ENCODE measurements around the gene UBAC2.
A peak's percentile ranks its signal among the peaks of the same experiment; 100 is the strongest.
"Not testable (repeated sequence)": the region's sequence is repeated elsewhere in the genome, so short reads cannot be mapped to it uniquely, and the experiment has no call there.

The UBAC2 gene

DNA sequence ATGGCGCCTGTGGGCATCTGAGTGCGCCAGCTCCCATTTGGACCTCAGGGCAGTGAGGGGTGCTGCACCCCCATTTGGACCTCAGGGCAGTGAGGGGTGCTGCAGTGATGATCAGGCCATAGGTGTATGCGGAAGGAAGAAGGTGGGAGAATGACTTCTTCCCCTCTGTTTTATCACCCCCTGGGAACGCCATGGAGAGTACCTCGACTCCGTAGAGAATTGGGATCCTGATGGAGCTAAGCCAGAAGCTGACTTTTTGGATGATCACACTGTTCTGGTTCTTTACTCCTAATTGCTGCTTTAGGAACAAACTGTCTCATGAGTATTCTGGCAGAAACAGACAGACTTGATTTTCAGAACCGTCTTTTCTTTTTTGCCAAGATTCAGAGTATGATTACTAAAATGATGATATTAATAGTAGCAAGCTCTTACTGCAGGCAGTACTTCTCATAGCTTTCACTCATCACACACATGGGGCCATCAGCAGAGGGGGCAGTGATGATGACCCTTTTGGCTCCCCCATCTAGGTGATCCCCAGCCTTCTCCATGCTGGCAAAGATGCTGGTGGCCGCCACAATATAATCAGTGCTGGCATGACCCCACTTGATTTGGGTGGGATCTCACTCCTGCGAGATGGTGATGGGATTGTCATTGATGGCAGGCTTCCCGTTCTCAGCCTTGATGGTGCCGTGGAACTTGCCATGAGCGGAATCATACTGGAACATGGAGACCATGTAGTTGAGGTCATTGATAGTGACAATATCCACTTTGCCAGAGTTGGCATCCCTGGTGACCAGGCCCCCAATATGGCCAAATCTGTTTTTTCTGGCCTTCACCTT lies 10.3 kb upstream of the UBAC2 start:
- no peak for DNase-seq

DNA sequence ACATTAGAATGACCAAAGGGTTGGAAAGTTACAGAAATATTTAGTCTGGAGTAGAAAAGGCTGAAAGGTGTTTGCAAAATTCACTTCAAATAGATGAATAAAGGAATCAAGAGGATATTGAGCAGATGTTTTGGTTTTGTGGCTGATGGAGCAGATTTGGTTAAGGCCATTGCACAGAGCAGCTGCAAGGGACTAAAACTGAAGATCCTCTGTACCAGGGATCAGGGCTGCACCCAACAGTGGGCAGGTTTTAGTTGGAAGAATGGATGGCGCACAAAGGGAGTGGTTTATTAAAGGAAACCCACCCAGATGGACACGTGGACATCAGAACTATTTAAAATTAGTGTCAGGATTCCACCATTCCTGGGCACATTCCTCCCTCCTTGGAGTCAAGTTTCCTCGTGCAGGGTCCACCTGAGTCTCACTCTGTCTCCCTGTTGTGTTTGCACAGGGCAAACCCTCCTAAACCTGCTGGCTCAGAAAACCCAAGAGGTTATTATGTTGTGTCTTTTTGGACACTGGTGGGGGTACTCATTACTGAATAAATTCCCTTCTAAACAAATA lies 9.2 kb upstream of the UBAC2 start:
- DNase-seq = no peak

DNA sequence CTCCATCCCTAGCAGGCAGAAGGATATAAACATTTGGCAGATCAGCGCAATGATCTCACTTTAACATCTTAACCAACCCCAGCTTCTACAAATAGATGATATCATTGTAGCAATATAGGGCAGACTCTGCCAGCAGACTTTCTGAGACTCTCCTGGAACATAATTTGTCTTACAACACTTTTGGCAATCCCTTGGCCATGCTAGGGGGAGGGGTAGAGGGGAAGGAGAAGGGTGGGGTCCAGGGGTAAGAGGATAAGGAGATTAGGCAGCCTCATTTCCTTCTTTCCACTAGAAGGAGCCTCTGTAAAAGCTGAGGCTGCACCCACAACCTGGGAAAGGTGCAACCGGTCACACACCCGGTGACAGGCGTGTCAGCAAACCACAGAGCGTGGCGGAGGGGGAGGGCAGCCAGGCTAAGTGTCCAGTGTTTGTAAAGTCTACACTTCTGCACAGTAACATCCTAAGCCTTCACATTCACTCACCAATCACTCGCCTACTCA lies 8.7 kb upstream of the UBAC2 start:
- DNase-seq = no peak

DNA sequence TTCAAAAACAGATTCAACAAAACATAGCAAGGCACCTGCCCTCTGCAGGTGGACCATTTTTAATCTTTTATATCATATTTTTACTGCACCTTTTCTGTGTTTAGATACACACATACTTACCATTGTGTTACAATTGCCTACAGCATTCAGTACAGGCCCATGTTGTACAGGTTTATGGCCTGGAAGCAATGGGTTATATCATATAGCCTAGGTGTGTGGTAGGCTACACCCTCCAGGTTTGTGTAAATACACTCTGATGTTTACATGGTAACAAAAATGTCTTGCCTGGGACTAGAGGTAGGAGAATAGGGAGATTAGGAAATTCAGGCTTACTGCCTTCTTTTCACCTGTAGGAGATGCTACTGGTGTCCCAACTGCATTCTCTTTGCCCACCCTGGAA lies 8.2 kb upstream of the UBAC2 start:
- DNase-seq = no peak

DNA sequence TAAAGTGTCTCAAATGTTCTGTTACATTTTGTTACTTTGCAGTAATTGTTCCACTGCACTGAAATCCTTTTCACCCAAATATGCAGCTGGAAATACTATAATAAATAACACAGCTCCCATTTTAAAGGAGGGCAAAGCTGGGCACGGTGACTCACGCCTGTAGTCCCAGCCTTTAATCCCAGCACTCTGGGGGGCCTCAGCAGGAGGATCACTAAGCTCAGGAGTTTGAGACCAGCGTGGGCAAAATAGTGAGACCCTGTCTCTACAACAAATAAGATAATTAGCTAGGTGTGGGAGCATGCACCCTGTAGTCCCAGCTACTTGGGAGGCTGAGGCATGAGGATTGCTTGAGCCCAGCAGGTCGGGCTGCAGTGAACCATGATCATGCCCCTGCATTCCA lies 7.5 kb upstream of the UBAC2 start:
- DNase-seq = no peak

DNA sequence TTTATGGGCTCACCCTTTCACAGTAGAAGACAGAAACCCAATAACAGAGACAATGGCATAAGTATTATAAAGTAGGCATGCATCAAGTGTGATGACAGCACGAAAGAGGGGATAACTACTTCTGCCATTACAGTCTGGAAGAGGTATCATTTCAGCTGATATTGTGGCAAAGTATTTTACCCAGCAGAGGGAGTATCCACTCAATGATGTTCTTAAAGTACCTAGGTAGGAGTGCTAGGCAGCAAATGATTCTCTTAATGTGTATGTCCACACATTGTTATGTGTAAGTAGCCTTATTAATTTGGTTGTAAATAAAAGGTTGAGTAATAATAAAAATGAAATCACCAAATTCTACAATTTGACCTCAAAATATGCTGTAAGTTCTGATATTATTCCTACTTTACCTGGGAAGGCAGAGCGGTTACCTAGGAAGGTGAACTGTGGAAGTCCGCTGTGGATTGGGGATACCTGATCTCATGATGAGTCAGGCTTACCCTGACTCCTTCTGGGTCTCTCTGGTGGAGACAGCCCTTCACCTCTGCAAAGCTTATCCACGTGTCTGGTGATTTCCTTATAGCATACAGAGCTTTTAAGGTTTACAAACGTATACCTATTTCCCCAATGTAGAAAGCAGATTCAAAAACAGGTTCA lies 4.1 kb upstream of the UBAC2 start:
- no peak for DNase-seq

DNA sequence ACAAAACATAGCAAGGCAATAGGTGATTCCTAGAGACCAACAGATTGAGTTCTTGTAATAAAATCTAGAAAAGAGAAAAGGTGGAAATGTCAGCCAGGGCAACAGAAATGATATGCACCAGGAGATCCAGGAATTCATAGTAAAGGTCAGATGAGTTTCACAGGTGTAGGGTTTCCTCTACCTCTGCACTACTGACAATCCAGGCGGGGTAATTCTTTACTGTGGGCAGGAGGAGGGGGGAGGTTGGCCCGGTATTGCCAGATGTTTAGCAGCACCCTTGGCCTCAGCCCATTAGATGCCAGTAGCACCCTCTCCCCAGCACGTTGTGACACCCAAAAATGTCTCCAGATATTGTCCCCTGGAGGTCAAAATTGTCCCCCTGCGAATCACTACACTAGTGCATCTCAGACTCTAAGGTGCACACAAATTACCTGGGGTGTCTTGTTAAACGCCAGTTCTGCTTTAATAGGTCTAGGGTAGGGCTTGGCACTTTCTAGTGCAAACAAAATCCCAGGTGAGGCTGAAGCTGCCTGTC lies 3.5 kb upstream of the UBAC2 start:
- DNase-seq = no peak

DNA sequence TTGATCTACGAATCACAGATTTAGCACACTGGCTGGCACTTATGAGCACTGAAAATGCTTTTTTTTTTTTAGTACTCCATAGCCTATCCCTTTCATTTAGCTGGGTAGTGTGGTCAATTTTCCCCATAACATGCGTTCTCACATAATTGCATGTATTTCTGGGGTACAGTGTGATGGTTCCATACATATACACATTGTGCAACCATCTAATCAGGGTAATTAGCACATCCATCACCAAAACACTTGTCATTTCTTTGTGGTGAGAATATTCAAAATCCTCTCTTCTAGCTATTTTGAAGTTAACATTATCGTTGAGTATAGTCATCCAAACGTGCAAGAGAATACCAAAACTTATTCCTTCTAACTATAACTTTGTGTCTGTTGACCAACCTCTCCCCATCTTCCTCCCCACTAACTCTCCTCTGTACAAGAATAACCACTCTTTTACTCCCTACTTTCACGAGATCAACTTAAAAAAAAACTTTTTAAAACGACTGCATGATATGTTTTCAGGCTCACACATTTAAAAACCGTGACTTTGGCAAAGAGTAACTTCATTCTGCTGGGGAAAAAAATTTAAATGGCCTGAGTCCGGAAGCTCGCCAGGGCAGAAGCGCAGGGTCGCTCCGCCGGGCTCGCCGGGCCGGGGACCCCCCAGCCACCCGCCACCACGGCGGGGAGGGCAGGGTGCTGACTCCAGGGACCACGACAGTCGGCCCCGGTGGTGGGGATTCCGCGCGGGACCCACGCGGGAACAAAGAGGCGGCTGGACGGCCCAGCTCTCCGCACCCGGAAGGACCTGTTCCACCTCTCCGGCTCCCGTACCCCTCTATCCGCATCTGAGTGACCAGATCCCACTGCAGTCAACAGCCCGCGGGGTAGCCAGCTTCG lies 868 bp upstream of the UBAC2 start:
- no peak for DNase-seq

DNA sequence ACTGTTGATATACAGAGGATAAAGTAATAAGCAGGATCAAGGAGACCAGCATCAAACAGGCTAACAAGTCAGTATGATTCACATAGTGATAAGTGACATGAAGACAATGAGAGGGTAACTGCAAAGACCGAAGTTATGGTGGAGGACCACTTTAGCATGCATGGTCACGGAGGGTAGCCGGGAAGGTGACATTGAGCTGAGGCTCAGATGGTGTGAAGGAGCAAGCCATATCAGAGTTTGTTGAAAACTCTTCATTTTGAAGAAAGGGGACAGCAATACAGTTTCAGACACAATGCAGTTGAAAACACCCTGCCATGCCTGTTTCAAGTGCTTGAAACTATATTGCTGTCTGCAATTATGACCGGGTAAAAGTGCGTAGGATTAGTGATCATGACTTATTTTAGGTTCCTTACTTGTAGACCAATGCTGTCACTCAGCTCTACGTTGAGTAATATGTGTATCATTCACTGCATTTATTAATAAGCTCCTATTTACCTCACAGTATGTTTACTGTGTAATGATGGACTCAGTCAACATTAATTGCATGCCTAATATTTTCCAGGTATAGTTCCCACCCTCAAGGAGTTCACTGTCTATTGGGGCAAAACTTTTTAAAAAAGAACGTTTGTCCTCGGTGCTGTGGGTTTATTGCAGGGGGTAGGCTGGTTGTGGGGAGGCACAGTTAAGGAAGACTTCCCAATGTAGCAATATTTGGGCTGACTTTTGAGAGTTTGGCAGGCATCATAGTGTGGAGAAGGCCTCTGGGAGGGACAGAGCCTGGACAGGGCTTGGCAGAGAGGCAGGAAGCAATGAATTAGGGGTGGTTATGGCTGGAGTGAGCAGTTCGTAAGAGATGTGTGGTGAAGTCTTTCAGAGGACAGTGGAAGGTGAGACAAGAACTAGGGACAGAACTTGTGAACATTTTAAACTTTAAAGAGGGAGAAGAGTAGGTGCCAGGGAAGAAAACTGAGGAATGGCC lies 3.2 kb downstream of the UBAC2 start:
- DNase-seq = no peak

DNA sequence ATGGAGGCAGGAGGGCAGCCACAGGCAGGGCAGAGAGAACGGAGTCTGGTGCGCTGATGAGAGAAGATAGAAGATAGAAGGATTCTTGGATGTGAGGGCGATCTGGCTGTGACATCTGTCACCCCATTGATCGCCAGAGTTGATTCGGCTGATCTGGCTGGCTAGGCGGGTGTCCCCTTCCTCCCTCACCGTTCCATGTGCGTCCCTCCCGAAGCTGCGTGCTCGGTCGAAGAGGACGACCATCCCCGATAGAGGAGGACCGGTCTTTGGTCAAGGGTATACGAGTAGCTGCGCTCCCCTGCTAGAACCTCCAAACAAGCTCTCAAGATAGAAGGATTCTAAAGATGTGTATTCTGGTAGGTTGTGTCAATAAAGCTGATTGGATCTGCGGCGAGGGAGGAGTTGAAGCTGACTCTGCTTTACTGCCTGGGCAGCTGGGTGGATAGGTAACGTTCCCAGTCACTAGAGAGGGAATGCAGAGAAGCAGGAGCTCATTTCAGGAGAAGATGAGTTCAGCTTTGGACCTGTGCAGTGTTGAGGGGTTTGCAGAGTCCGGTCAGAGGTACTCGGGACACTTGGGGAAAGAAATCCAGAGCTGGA lies 5.1 kb downstream of the UBAC2 start:
- no peak for DNase-seq

DNA sequence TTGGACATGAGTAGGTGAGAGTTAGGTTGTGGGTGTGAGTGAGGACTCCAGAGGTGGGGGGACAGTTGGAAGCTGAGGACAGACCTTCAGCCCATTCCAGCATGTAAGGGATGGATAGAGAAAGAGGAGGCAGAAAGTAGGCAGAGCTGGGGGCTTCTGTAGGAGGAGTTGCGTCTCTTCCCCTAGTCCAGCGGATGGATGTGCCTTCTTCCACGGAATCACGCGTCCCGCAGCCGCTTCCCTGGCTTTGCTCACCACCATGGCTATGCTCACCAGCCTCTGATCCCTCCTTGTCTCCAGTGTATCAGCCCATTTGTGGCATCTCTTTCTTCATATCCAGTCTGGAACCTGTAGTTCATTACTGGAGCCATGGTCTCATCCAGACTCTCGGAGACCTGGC lies 5.6 kb downstream of the UBAC2 start:
- DNase-seq = no peak

DNA sequence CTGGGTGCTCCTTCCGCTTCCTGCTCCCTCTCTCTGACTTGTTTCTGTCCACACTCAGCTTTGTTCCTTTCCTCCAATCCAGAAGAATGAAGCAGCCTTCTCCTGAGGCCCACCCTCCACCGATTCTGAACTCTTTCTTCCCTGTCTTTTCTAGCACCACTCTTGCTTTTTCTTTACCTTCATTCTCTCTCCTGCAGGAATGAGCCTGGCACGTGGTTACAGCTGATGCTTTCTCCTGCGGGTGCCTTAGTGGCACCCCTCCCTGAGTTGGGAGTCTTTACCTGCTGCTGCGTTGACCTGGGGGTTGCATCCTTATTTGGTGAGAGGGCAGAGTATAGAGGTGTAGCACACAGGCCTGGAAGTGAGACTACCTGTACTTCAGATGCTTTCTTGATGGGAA lies 6.2 kb downstream of the UBAC2 start:
- no peak for DNase-seq

DNA sequence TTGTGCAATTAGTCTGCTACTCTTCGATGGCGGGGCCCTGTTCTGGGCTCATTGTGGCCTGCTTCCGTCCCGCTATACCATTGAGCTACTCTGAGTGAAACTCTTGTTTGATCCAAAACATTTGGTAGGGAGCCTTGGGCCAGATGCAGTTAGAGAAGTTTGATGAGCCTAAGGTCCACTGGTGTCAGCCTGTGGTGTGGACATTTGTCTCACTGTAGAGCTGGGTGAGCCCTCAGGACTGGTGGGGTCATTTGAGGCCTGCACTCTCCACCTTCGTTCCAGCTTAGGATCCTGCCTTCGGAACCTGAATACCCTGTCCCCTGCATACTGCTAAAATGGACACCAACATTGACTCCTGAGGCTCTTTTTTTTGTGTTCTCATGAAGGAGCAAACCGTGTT lies 6.9 kb downstream of the UBAC2 start:
- no peak for DNase-seq

DNA sequence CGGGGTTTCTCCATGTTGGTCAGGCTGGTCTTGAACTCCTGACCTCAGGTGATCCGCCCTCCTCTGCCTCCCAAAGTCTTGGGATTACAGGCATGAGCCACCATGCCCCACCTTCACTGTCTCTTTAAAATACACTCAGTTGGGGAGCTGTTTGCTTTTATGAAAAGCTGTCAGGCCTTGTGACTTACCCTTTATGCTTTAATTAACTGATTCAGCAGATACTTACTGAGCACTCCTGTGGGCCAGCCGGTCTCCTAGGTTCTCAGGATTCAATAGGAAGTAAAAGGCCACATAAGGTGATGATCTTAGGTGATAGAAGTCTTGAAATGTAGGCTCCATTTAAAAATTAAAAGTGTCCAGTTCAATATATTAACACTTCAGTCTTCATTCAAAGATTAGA lies 7.5 kb downstream of the UBAC2 start:
- DNase-seq = no peak

DNA sequence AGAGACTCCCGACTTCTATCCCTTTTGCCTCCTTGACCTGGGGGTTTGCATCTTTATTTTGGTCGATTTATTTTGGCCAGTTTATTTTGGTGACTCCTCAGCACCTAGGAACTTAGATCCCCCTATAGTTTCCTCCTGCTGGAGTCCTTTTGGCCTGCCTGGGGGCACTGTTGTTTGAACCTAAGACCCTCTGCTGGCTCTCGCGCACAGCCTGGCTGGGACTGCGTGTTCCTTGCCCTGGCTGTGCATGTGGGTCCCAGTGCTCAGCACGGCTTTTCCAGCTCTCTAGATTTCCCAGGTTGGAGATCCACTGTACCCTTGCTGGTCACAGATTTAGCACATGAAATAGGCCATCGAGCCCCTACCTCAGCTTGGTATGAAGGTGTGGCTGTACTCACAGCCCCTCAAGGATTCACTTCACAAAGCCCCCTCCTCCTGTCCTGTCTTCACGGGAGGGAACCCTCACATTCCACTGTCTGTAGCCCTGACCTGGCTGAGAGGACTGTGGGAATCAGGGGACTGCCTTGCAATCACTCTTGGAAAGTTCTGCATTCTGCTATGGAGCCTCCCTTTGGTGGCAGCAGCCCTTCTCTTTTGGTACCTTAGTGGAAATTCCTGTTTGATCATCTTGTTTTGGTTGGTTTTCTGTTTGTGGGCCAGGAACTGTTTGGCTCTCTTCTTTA lies 8.3 kb downstream of the UBAC2 start:
- no peak for DNase-seq

DNA sequence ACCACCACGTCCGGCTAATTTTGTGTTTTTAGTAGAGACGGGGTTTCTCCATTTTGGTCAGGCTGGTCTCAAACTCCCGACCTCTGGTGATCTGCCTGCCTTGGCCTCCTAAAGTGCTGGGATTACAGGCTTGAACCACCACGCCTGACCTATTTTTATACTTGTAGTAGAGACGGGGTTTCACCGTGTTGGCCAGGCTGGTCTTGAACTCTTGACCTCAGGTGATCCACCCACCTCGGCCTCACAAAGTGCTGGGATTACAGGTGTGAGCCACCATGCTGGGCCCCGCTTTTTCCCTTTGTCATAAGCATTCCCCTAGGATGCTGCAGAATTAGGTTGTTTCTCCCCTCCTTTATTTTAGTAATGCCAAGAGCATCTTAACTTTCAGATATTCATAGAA lies 10.0 kb downstream of the UBAC2 start:
- not testable (repeated sequence) for DNase-seq

DNA sequence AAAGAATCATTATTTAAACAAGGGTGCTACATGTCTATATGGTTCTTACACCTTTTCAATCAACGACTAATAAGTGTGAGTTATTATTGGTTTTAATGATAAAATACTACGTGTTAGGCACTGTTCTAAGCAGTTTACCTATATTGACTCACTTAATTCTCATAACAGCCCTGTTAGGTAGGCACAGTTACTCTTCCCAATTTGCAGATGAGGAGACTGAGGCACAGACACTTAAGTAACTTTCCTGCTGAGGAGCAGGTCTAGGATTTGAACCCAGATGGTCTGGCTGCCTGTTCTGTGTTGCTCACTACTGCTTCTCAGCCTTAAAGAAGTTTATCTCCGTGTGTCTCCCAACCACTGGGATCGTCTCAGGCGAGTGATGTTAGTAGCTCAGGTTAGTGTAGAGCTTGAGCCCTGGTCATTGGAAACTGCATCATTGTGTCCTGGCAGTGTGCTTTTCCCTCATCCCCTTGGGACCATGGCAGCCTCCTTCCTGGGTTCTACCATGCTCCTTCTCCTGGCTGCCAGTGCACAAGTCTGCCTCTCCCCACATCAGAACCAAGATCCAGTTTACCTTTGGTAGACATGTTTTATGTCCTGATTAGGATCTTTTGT lies 10.9 kb downstream of the UBAC2 start:
- no peak for DNase-seq

DNA sequence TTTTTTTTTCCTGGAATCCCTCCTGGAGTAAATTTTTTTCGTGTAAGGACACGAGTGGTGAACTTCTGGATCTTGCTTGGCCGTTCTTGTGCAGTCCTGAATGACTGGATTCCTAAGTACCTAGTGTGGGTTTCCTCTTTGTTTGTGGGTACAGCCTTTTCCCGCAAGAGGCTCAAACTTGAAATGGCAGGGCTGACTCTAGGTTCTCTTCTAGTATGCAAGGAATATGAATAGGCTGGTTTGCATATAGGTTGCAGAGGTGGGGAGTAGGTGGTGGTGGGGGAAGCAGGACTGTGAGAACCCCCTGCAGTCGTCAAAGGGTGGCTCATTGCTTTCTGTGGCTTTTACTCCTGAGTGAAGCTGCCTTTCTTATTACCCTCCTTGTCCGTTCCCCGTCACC lies 13.6 kb downstream of the UBAC2 start:
- peak; percentile 39 to 70 for DNase-seq

DNA sequence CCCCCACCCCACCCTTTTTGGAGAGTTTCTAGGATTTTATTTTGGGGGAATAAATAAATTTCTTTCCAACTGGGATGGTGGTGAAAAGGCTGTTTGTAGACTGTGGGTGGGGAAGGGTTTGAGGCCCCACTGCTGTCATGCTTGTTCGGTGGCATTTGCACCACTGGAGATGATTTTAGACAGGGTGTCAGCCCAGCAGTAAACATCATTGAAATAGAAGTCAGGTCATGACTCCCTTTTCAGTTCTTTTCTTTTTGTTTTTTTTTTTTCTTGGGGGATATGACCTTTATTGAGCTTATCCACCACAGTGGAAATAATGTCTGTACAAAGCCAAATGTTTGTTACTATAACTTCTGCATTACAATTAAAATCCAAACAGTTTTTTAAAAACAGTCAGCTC lies 14.1 kb downstream of the UBAC2 start:
- DNase-seq = no peak

Measured in stimulated activated CD4-positive, alpha-beta T cell treated with anti-CD3 and anti-CD28 coated beads, Interleukin-4, amount 100 ng/mL, for 4 hours (primary cell).